ENCODE measurements around the gene L1CAM.

The L1CAM gene

DNA sequence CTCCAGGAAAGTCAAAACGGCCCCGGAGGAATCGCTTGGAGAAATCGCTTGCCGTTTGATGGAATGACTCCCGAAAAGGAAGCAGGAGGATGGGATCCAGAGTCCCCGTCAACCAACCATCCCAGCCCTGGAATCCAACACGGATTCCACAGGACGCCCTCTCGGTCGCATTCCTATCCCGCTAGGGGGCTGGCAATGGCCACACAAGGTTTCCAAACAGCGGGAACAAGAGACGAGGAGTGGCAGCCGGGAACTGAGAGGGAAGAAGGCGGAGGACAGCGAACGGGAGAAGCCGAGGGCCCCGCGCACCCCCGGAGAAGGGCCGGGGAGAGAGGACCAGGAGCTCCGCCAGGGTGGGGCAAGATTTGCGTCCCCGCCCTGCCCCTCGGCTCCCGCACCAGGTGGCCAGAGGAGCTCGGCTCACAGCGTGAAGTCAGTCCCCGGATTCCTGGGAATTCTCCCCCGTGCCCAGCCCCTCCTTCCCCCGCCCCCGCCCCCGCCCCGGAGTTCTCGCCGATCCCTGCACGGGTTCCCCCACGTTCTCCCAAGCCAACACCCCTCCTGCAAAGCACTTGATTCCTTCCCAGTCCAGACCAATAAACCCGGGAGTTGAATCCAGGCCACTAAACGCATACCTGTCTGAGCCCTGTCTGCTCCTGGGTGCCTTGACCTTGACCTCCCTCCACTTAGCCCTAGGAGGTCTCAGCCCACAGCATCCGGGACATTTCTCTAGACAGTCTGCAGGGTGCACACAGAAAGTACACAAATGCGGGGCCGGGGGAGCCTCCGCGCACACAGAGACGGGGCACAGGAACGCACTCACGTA, 57.0 kb downstream of the L1CAM start:
- Histone ChIP-seq H4K91ac (ENCODE audit: low read length) (no peak overlapping the region), H3K27me3 (ENCODE audit: control insufficient read depth in 1 of 2, insufficient read depth in 1 of 2, low read length in 2 of 2) (peaks cover 46 to 81% of the 10 kb centered on the region in 2 experiments), H3K4me3 (ENCODE audit: insufficient read depth in 1 of 2, low read depth in 1 of 2, low read length in 2 of 2) (peak overlapping the region in 1 of 2 experiments; percentile 18), H2BK120ac (ENCODE audit: low read depth, low read length) (no peak overlapping the region), H2AFZ (ENCODE audit: low read depth, low read length) (no peak overlapping the region), H3K36me3 (ENCODE audit: control insufficient read depth in 1 of 2, insufficient read depth in 2 of 2, low read depth in 1 of 2, low read length in 2 of 2) (no peaks in the 10 kb centered on the region), H3K27ac (ENCODE audit: low read length, poor library complexity, severe bottlenecking) (no peak overlapping the region), H2BK15ac (ENCODE audit: low read depth, poor library complexity, severe bottlenecking) (no peak overlapping the region), H4K8ac (ENCODE audit: low read length) (no peak overlapping the region), H2BK12ac (ENCODE audit: low read length in 2 of 2) (no peak overlapping the region), H3K14ac (ENCODE audit: low read length in 2 of 2) (no peak overlapping the region), H2BK5ac (ENCODE audit: low read depth, low read length, poor library complexity, severe bottlenecking) (no peak overlapping the region), H3K4me2 (ENCODE audit: low read length, poor library complexity, severe bottlenecking) (peak overlapping the region; percentile 70), H2AK5ac (ENCODE audit: low read length, severe bottlenecking) (no peak overlapping the region), H3K18ac (ENCODE audit: low read depth in 1 of 2, low read length in 2 of 2) (no peak overlapping the region), H3K23ac (ENCODE audit: low read length in 2 of 2) (no peak overlapping the region), H3K9me3 (ENCODE audit: control insufficient read depth, low read length) (peaks cover 8% of the 10 kb centered on the region), H3K4ac (ENCODE audit: low read depth in 1 of 2, low read length in 2 of 2) (no peak overlapping the region), H3K9ac (ENCODE audit: low read length) (no peak overlapping the region), H3K4me1 (ENCODE audit: control insufficient read depth, insufficient read depth, low read depth, low read length) (peaks cover 18% of the 10 kb centered on the region), H3K79me1 (replicated peaks; ENCODE audit: low read length, poor library complexity, severe bottlenecking) (no peaks in the 10 kb centered on the region)
- WGBS = under 1% methylated on average over 22 of the region's 50 CpGs
- peak; percentile 9 for DNase-seq

DNA sequence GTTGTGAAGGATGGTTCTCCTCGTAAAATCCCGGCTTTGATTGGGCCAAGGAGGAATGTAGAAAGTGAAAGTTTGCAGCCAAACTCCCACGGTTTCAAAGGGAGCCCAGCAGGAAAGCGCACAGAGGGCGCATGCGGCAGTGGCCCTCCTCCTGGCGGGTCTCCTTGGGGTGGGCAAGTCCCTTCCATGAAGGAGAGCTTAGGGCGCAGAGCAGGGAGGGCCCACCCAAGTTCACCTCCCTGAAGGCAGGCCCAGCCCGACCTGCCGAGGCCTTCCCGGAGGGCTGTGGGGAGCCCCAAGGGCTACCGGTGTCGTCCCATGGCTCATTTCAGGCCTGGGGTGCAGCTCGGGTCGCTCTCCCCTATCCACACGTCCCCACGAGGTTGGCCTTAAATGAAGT, 57.7 kb downstream of the L1CAM start:
- H2AFZ ChIP-seq (ENCODE audit: low read depth, low read length) = no peak overlapping the region
- no peak overlapping the region for H2BK12ac ChIP-seq (ENCODE audit: low read length in 2 of 2)
- H3K18ac ChIP-seq (ENCODE audit: low read depth in 1 of 2, low read length in 2 of 2) = no peak overlapping the region
- H3K4me1 ChIP-seq (ENCODE audit: control insufficient read depth, insufficient read depth, low read depth, low read length) = peaks cover 18% of the 10 kb centered on the region
- H4K8ac ChIP-seq (ENCODE audit: low read length) = no peak overlapping the region
- H3K79me1 ChIP-seq (replicated peaks; ENCODE audit: low read length, poor library complexity, severe bottlenecking) = no peaks in the 10 kb centered on the region
- no peak for DNase-seq
- no peak overlapping the region for H2BK120ac ChIP-seq (ENCODE audit: low read depth, low read length)
- H3K9ac ChIP-seq (ENCODE audit: low read length) = no peak overlapping the region
- no peak overlapping the region for H3K27ac ChIP-seq (ENCODE audit: low read length, poor library complexity, severe bottlenecking)
- H3K14ac ChIP-seq (ENCODE audit: low read length in 2 of 2) = no peak overlapping the region
- H3K9me3 ChIP-seq (ENCODE audit: control insufficient read depth, low read length) = peaks cover 8% of the 10 kb centered on the region
- H3K4me3 ChIP-seq (ENCODE audit: insufficient read depth in 1 of 2, low read depth in 1 of 2, low read length in 2 of 2) = peak overlapping the region in 1 of 2 experiments; percentile 18
- H2AK5ac ChIP-seq (ENCODE audit: low read length, severe bottlenecking) = no peak overlapping the region
- H4K91ac ChIP-seq (ENCODE audit: low read length) = no peak overlapping the region
- peak overlapping the region; percentile 66 for H3K4me2 ChIP-seq (ENCODE audit: low read length, poor library complexity, severe bottlenecking)
- 13% methylated on average over 15 of the region's 17 CpGs for WGBS
- no peaks in the 10 kb centered on the region for H3K36me3 ChIP-seq (ENCODE audit: control insufficient read depth in 1 of 2, insufficient read depth in 2 of 2, low read depth in 1 of 2, low read length in 2 of 2)
- peaks cover 44 to 81% of the 10 kb centered on the region in 2 experiments for H3K27me3 ChIP-seq (ENCODE audit: control insufficient read depth in 1 of 2, insufficient read depth in 1 of 2, low read length in 2 of 2)
- no peak overlapping the region for H2BK15ac ChIP-seq (ENCODE audit: low read depth, poor library complexity, severe bottlenecking)
- H2BK5ac ChIP-seq (ENCODE audit: low read depth, low read length, poor library complexity, severe bottlenecking) = no peak overlapping the region
- no peak overlapping the region for H3K4ac ChIP-seq (ENCODE audit: low read depth in 1 of 2, low read length in 2 of 2)
- H3K23ac ChIP-seq (ENCODE audit: low read length in 2 of 2) = no peak overlapping the region

DNA sequence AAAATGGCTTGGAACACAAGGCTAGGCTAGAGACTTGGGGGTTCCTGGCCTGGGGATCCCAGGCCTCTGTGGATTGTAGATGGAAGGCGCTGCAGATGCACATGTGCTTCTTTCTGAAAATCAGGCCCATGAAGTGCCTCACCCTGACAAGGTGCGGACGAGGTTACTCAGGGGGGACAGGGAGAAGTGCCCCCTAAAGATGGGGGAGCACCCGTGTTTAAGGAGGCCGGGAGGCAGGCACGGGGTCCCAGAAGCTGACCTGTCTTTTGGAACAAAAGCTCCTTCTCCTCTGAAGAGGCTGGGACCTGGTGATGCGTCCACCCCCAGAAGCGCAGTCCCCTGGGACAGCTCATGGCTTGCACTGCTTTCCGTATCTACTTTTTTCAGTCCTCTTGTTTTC, 58.1 kb downstream of the L1CAM start:
- H3K18ac ChIP-seq (ENCODE audit: low read depth in 1 of 2, low read length in 2 of 2) = no peak overlapping the region
- H3K9me3 ChIP-seq (ENCODE audit: control insufficient read depth, low read length) = peaks cover 8% of the 10 kb centered on the region
- no peak overlapping the region for H2BK15ac ChIP-seq (ENCODE audit: low read depth, poor library complexity, severe bottlenecking)
- H4K91ac ChIP-seq (ENCODE audit: low read length) = no peak overlapping the region
- no peak overlapping the region for H2AFZ ChIP-seq (ENCODE audit: low read depth, low read length)
- DNase-seq = no peak
- H3K14ac ChIP-seq (ENCODE audit: low read length in 2 of 2) = no peak overlapping the region
- no peak overlapping the region for H3K23ac ChIP-seq (ENCODE audit: low read length in 2 of 2)
- H3K36me3 ChIP-seq (ENCODE audit: control insufficient read depth in 1 of 2, insufficient read depth in 2 of 2, low read depth in 1 of 2, low read length in 2 of 2) = no peaks in the 10 kb centered on the region
- H3K27ac ChIP-seq (ENCODE audit: low read length, poor library complexity, severe bottlenecking) = no peak overlapping the region
- H3K79me1 ChIP-seq (replicated peaks; ENCODE audit: low read length, poor library complexity, severe bottlenecking) = no peaks in the 10 kb centered on the region
- no peak overlapping the region for H3K4me2 ChIP-seq (ENCODE audit: low read length, poor library complexity, severe bottlenecking)
- H3K9ac ChIP-seq (ENCODE audit: low read length) = no peak overlapping the region
- H2BK5ac ChIP-seq (ENCODE audit: low read depth, low read length, poor library complexity, severe bottlenecking) = no peak overlapping the region
- no peak overlapping the region for H4K8ac ChIP-seq (ENCODE audit: low read length)
- peaks cover 18% of the 10 kb centered on the region for H3K4me1 ChIP-seq (ENCODE audit: control insufficient read depth, insufficient read depth, low read depth, low read length)
- peak overlapping the region in 1 of 2 experiments; percentile 18 for H3K4me3 ChIP-seq (ENCODE audit: insufficient read depth in 1 of 2, low read depth in 1 of 2, low read length in 2 of 2)
- H3K27me3 ChIP-seq (ENCODE audit: control insufficient read depth in 1 of 2, insufficient read depth in 1 of 2, low read length in 2 of 2) = peaks cover 42 to 77% of the 10 kb centered on the region in 2 experiments
- H2BK12ac ChIP-seq (ENCODE audit: low read length in 2 of 2) = no peak overlapping the region
- no peak overlapping the region for H2AK5ac ChIP-seq (ENCODE audit: low read length, severe bottlenecking)
- no peak overlapping the region for H2BK120ac ChIP-seq (ENCODE audit: low read depth, low read length)
- WGBS = 70% methylated on average over 7 of the region's 9 CpGs
- H3K4ac ChIP-seq (ENCODE audit: low read depth in 1 of 2, low read length in 2 of 2) = no peak overlapping the region

DNA sequence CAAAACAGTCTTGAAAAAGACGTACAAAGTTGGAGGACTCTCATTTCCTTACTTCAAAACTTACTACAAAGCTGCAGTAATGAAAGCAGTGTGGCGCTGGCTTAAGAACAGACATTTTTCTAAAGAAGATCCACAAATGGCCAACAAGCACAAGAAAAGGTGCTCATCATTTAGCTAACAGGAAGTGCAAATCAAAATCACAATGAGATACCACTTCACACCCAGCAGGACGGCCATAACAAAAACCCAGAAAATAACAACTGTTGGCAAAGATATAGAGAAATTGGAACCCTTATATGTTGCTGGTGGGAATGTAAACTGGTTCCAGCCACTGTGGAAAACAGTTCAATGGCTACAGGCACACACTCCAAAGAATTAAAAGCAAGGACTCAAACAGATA, 59.0 kb downstream of the L1CAM start:
- H3K4me1 ChIP-seq (ENCODE audit: control insufficient read depth, insufficient read depth, low read depth, low read length) = peaks cover 18% of the 10 kb centered on the region
- no peak for DNase-seq
- H3K18ac ChIP-seq (ENCODE audit: low read depth in 1 of 2, low read length in 2 of 2) = no peak overlapping the region
- no peak overlapping the region for H3K4me3 ChIP-seq (ENCODE audit: insufficient read depth in 1 of 2, low read depth in 1 of 2, low read length in 2 of 2)
- H2BK15ac ChIP-seq (ENCODE audit: low read depth, poor library complexity, severe bottlenecking) = no peak overlapping the region
- H3K9me3 ChIP-seq (ENCODE audit: control insufficient read depth, low read length) = peaks cover 5% of the 10 kb centered on the region
- no peak overlapping the region for H2AK5ac ChIP-seq (ENCODE audit: low read length, severe bottlenecking)
- H2BK5ac ChIP-seq (ENCODE audit: low read depth, low read length, poor library complexity, severe bottlenecking) = no peak overlapping the region
- H3K14ac ChIP-seq (ENCODE audit: low read length in 2 of 2) = no peak overlapping the region
- H3K27ac ChIP-seq (ENCODE audit: low read length, poor library complexity, severe bottlenecking) = no peak overlapping the region
- peaks cover 33 to 76% of the 10 kb centered on the region in 2 experiments for H3K27me3 ChIP-seq (ENCODE audit: control insufficient read depth in 1 of 2, insufficient read depth in 1 of 2, low read length in 2 of 2)
- no peaks in the 10 kb centered on the region for H3K36me3 ChIP-seq (ENCODE audit: control insufficient read depth in 1 of 2, insufficient read depth in 2 of 2, low read depth in 1 of 2, low read length in 2 of 2)
- no peak overlapping the region for H3K4me2 ChIP-seq (ENCODE audit: low read length, poor library complexity, severe bottlenecking)
- no peaks in the 10 kb centered on the region for H3K79me1 ChIP-seq (replicated peaks; ENCODE audit: low read length, poor library complexity, severe bottlenecking)
- H2AFZ ChIP-seq (ENCODE audit: low read depth, low read length) = no peak overlapping the region
- H3K9ac ChIP-seq (ENCODE audit: low read length) = no peak overlapping the region
- H3K23ac ChIP-seq (ENCODE audit: low read length in 2 of 2) = no peak overlapping the region
- WGBS = 67% methylated on average over 2 of the region's 3 CpGs
- no peak overlapping the region for H2BK120ac ChIP-seq (ENCODE audit: low read depth, low read length)
- no peak overlapping the region for H2BK12ac ChIP-seq (ENCODE audit: low read length in 2 of 2)
- H4K91ac ChIP-seq (ENCODE audit: low read length) = no peak overlapping the region
- H3K4ac ChIP-seq (ENCODE audit: low read depth in 1 of 2, low read length in 2 of 2) = no peak overlapping the region
- no peak overlapping the region for H4K8ac ChIP-seq (ENCODE audit: low read length)
